Spleen (tissue), 7 donors: Measurements from ENCODE around the gene ZDHHC9.

Source experiments
- POLR2A ChIP-seq, 3 donors: fragments of 450-650 bp; IDR thresholded peaks; one replicate each; pipeline ENCODE4 v1.5.1; 2017; ENCODE audit warnings: antibody characterized with exemption in 3 of 3, mild to moderate bottlenecking in 1 of 3
- TF ChIP-seq, protein P1 (sequence below), 11 experiments: fragments of 200-600 bp in 7 of 11; fragments of 450-650 bp in 4 of 11; sonication (generic) in 4 of 11; IDR thresholded peaks in 8 of 11; conservative IDR thresholded peaks in 3 of 11; 1 replicate in 7 of 11; 2 replicates in 4 of 11; pipeline versions ENCODE4 v1.4.0 to v1.8.0; 2016 to 2021; ENCODE audit warnings: antibody characterized with exemption in 11 of 11, inconsistent platforms in 4 of 11, mild to moderate bottlenecking in 1 of 11
- donor health status: DM: no; HTN: no; CAD: no; lungs with moderate emphysema.
- donor health status: DM: no; HTN: no; CAD: no.
- donor health status: DM: no; HTN: no; CAD: no.

DNA sequence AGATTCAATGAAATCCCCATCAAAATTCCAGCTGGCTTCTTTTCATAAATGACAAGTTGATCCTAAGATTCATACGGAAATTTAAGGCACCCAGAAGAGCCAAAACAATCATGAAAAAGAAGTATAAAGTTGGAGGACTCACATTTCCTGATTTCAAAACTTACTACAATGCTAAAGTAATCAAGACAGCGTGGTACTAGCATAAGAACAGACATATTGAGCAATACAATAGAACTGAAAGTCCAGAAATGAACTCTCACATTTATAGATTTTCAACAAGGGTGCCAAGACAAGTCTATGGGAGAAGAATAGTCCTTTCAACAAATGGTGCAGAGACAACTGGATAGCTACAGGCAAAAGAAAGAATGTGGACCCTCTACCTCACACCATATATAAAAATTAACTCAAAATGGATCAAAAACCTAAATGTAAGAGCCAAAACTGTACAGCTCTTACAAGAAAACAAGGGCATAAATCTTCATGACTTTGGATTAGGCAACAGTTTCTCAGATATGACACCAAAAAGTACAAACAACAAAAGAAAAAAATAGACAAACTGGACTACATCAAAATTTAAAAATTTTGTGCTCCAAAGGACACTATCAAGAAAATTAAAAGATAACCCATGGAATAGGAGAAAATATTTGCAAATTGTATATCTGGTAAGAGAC, 35.4 kb downstream of the ZDHHC9 start:
- no peak for TF ChIP-seq POLR2A (IDR thresholded peaks at IDR 0.05)
- TF ChIP-seq, protein P1, sequence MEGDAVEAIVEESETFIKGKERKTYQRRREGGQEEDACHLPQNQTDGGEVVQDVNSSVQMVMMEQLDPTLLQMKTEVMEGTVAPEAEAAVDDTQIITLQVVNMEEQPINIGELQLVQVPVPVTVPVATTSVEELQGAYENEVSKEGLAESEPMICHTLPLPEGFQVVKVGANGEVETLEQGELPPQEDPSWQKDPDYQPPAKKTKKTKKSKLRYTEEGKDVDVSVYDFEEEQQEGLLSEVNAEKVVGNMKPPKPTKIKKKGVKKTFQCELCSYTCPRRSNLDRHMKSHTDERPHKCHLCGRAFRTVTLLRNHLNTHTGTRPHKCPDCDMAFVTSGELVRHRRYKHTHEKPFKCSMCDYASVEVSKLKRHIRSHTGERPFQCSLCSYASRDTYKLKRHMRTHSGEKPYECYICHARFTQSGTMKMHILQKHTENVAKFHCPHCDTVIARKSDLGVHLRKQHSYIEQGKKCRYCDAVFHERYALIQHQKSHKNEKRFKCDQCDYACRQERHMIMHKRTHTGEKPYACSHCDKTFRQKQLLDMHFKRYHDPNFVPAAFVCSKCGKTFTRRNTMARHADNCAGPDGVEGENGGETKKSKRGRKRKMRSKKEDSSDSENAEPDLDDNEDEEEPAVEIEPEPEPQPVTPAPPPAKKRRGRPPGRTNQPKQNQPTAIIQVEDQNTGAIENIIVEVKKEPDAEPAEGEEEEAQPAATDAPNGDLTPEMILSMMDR (IDR thresholded peaks at IDR 0.05 in 8 of 11, conservative IDR thresholded peaks at IDR 0.05 in 3 of 11) = no peak
